Transverse colon (tissue), 4 donors: ENCODE data around the gene CFAP97. TPM values are rescaled to one million over a fixed set of nuclear protein-coding genes. Genes with fewer than 3 reads are reported as not detected.

Experiments used
- DNase-seq: peaks from one replicate; pipeline ENCODE4 v3.0.0-alpha.2; 2019
- H3K27ac ChIP-seq, 4 donors: fragments of 200-600 bp; sonication (generic); 2 replicates each; pipeline ENCODE4 v1.5.1; 2016 to 2018; ENCODE audit warnings: inconsistent platforms in 4 of 4
- H3K27me3 ChIP-seq: fragments of 200-600 bp; sonication (generic); 2 replicates; pipeline ENCODE4 v1.5.1; 2017; ENCODE audit warnings: inconsistent platforms
- H3K36me3 ChIP-seq, 4 donors: fragments of 200-600 bp; sonication (generic); 2 replicates each; pipeline ENCODE4 v1.5.1; 2017 to 2019; ENCODE audit warnings: inconsistent platforms in 4 of 4
- H3K4me1 ChIP-seq, 4 donors: fragments of 200-600 bp; sonication (generic); 2 replicates each; pipeline ENCODE4 v1.5.1; 2017 to 2020; ENCODE audit warnings: inconsistent platforms in 4 of 4
- H3K4me3 ChIP-seq, 4 donors: fragments of 200-600 bp; sonication (generic); 1 replicate in 1 of 4; 2 replicates in 3 of 4; pipeline versions ENCODE4 v1.5.1 to v1.6.1; 2017 to 2019; ENCODE audit warnings: inconsistent platforms in 4 of 4
- H3K9me3 ChIP-seq, 2 donors: fragments of 200-600 bp; sonication (generic); 2 replicates each; pipeline ENCODE4 v1.5.1; 2017 to 2019; ENCODE audit warnings: inconsistent platforms in 2 of 2
- EP300 ChIP-seq: sonication (generic); formaldehyde crosslinking; IDR thresholded peaks from one replicate; pipeline ENCODE4 v1.6.1; 2017; ENCODE audit warnings: antibody characterized with exemption, low read depth
- POLR2A ChIP-seq: fragments of 450-650 bp; IDR thresholded peaks from one replicate; pipeline ENCODE4 v1.6.1; 2016; ENCODE audit warnings: antibody characterized with exemption, mild to moderate bottlenecking, moderate library complexity
- POLR2AphosphoS5 ChIP-seq, 3 donors: sonication (generic); formaldehyde crosslinking; IDR thresholded peaks; one replicate each; pipeline ENCODE4 v1.6.1; 2016; ENCODE audit warnings: antibody characterized with exemption in 3 of 3
- WGBS, 2 donors: methylation state at CpG; one replicate each; pipeline ENCODE4 v1.1.5; 2018; ENCODE audit warnings: low coverage in 1 of 2; 5-methylcytosine and 5-hydroxymethylcytosine counted together
- in situ Hi-C, 4 donors: fragments of 200-750 bp; cut with MboI; loops; one replicate each; pipeline versions ENCODE4 v1.15.0 to v1.15.1; 2017; ENCODE audit warnings: low sequenced_read_pairs in 3 of 4, low pct_ligation_motif_present in 1 of 4, low pct_unique_long_range_greater_than_20kb in 1 of 4
- intact Hi-C: fragments of 100-400 bp; cut with DNase I; formaldehyde crosslinking; loops from one replicate; pipeline ENCODE4 v1.15.1; 2023; ENCODE audit warnings: low total_unique reads
- total RNA-seq, 4 donors: library from RNA; depleted of rRNA; stranded (reverse); fragments of >200 nt; gene quantifications; one replicate each; pipeline ENCODE4 v1.1.0, GENCODE V29; 2016
- TF ChIP-seq, protein P1 (sequence below), 5 experiments: fragments of 200-600 bp in 3 of 5; fragments of 450-650 bp in 2 of 5; sonication (generic) in 3 of 5; IDR thresholded peaks; 1 replicate in 2 of 5; 2 replicates in 3 of 5; pipeline ENCODE4 v1.5.1; 2016 to 2017; ENCODE audit warnings: antibody characterized with exemption in 5 of 5, inconsistent platforms in 3 of 5, mild to moderate bottlenecking in 2 of 5, moderate library complexity in 1 of 5

Gene CFAP97
- total RNA-seq, 4 donors from 2014 or later = 4.6 to 17.1 (median 9.3) TPM

DNA sequence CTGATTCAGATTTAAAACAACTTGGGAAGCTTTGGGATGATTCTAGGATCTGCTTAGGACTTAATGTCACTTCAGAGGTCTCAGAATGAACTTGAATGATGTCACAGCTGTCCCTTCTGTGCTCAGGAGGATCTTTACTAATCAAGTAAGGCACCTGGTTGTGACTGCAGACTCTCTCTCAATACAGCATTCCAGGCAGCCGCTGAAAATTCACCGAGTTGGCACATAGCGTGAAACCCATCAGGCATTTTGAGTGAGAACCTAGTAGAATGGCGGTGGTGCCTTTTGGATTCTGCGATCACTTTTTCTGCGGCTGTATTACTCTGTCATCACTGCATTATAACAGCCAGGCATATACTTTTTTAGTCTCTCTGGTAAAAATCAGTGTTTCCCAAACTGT lies 22.1 kb upstream of the CFAP97 start:
- DNase-seq = no peak
- intact Hi-C loops = no loop called here
- Histone ChIP-seq H3K9me3 (no peaks in the 10 kb centered on the region), H3K36me3 (no peaks in the 10 kb centered on the region), H3K4me3 (no peak overlapping the region), H3K27me3 (no peaks in the 10 kb centered on the region), H3K4me1 (peaks cover 0 to 31% (median 19%) of the 10 kb centered on the region in 4 donors), H3K27ac (no peak overlapping the region)
- TF ChIP-seq EP300 = no peak
- TF ChIP-seq, protein P1, sequence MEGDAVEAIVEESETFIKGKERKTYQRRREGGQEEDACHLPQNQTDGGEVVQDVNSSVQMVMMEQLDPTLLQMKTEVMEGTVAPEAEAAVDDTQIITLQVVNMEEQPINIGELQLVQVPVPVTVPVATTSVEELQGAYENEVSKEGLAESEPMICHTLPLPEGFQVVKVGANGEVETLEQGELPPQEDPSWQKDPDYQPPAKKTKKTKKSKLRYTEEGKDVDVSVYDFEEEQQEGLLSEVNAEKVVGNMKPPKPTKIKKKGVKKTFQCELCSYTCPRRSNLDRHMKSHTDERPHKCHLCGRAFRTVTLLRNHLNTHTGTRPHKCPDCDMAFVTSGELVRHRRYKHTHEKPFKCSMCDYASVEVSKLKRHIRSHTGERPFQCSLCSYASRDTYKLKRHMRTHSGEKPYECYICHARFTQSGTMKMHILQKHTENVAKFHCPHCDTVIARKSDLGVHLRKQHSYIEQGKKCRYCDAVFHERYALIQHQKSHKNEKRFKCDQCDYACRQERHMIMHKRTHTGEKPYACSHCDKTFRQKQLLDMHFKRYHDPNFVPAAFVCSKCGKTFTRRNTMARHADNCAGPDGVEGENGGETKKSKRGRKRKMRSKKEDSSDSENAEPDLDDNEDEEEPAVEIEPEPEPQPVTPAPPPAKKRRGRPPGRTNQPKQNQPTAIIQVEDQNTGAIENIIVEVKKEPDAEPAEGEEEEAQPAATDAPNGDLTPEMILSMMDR (IDR thresholded peaks at IDR 0.05) = no peak
- TF ChIP-seq POLR2A = no peak
- TF ChIP-seq POLR2AphosphoS5 (IDR thresholded peaks at IDR 0.05) = no peak
- WGBS, 2 donors = 92 to 97% methylated on average over 4 to 6 of the region's 6 CpGs
- in situ Hi-C loops = no loop called here

DNA sequence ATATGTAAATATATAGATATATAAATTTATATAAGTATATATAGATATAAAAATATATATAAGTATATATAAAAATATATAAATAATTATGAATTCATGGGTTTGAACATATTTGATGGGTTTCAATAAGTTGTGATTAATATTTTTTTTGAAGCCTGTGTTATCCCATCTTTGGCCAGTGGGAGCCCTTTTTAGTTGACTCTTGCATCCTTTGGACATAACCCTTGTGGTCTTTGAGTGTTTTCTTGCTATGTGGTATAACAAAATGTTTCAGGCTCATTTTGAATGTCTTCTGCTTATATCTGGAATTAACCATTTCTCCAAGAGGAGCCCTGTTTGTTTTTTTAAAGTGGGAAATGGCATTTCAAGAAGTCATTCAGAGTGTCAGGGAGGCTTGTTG lies 20.8 kb upstream of the CFAP97 start:
- no peak for DNase-seq
- in situ Hi-C loops (no loop called here), intact Hi-C loops (no loop called here)
- Histone ChIP-seq H3K4me1 (peaks cover 3 to 34% (median 22%) of the 10 kb centered on the region in 4 donors), H3K4me3 (no peak overlapping the region), H3K27ac (no peak overlapping the region), H3K36me3 (no peaks in the 10 kb centered on the region), H3K27me3 (no peaks in the 10 kb centered on the region), H3K9me3 (no peaks in the 10 kb centered on the region)
- TF ChIP-seq, protein P1 (IDR thresholded peaks at IDR 0.05) = peak in 2 of 5 experiments; percentile 20 to 36
- no peak for TF ChIP-seq POLR2AphosphoS5 (IDR thresholded peaks at IDR 0.05)

DNA sequence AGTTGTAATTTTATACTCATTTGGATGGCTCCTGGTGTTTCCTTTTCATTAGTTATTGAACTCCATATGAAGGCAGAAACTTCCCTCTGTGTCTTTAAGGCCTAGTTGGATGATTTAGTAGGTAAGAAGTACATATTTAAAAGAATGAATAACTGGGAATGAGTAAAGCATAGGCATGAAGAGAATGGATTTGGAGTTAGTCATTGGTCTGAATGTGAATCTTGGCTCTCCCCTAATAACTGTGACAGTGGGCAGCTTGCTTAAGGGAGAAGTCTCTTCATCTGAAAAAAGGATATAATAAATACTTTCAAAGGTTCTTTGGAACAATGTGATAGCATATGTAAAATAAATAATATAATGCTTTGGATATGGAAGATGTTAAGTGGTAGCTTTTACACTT lies 18.8 kb upstream of the CFAP97 start:
- no peaks in the 10 kb centered on the region for H3K27me3 ChIP-seq
- intact Hi-C loops = no loop called here
- peaks cover 3 to 30% (median 17%) of the 10 kb centered on the region in 4 donors for H3K4me1 ChIP-seq
- in situ Hi-C loops = no loop called here
- no peak overlapping the region for H3K4me3 ChIP-seq
- no peaks in the 10 kb centered on the region for H3K9me3 ChIP-seq
- DNase-seq = no peak
- TF ChIP-seq EP300 (no peak), POLR2A (no peak), POLR2AphosphoS5 (IDR thresholded peaks at IDR 0.05) (no peak)
- TF ChIP-seq, protein P1 (IDR thresholded peaks at IDR 0.05) = no peak
- no peak overlapping the region for H3K27ac ChIP-seq
- no peaks in the 10 kb centered on the region for H3K36me3 ChIP-seq

DNA sequence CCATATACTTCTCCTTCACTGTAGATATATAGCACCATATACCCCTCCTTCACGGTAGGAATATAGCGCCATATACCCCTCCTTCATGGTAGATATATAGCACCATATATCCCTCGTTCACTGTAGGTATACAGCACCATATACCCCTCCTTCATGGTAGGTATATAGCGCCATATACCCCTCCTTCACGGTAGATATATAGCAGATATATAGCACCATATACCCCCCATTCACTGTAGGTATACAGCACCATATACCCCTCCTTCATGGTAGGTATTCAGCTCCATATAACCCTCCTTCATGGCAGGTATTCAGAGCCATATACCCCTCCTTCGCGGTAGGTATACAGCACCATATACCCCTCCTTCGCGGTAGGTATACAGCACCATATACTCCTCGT lies 18.1 kb upstream of the CFAP97 start:
- WGBS, 2 donors = 20 to 83% methylated on average over 2 to 10 of the region's 10 CpGs
- Histone ChIP-seq H3K36me3 (no peaks in the 10 kb centered on the region), H3K4me3 (no peak overlapping the region), H3K9me3 (no peaks in the 10 kb centered on the region), H3K27ac (no peak overlapping the region), H3K4me1 (peaks cover 3 to 23% (median 13%) of the 10 kb centered on the region in 4 donors), H3K27me3 (no peaks in the 10 kb centered on the region)
- no peak for TF ChIP-seq EP300
- no peak for TF ChIP-seq POLR2AphosphoS5 (IDR thresholded peaks at IDR 0.05)
- TF ChIP-seq, protein P1 (IDR thresholded peaks at IDR 0.05) = no peak
- TF ChIP-seq POLR2A = no peak
- DNase-seq = no peak
- intact Hi-C loops = no loop called here
- in situ Hi-C loops = no loop called here
